Kidney (tissue), 14 donors: ENCODE results near the gene BCKDK. TPM values are rescaled to one million over a fixed set of nuclear protein-coding genes. Genes with fewer than 3 reads are reported as not detected.
"Not testable (repeated sequence)": the region's sequence is repeated elsewhere in the genome, so short reads cannot be mapped to it uniquely, and the experiment has no call there.

ENCODE experiments used
- DNase-seq, 5 donors: peaks; one replicate each; pipeline ENCODE4 v3.0.0-alpha.2; 2013 to 2020
- FAIRE-seq: peaks from 2 replicates; lab custom pipeline; 2012; peaks lifted over from hg19 to GRCh38; lab: Jason Lieb, UNC
- H3K27ac ChIP-seq, 2 donors: one replicate each; pipeline ENCODE4 v1.7.0; 2013; ENCODE audit warnings: low read depth in 2 of 2, low read length in 2 of 2, inconsistent platforms in 1 of 2
- H3K27me3 ChIP-seq: one replicate; pipeline ENCODE4 v1.7.1; 2013; ENCODE audit warnings: low read length, inconsistent platforms; ENCODE audit not compliant: control insufficient read depth, insufficient read depth
- H3K36me3 ChIP-seq, 3 donors: one replicate each; pipeline versions ENCODE4 v1.7.0 to v1.7.1; 2013; ENCODE audit warnings: low read length in 3 of 3, control low read depth in 1 of 3, inconsistent platforms in 1 of 3; ENCODE audit not compliant: insufficient read depth in 3 of 3, control insufficient read depth in 2 of 3
- H3K4me1 ChIP-seq, 3 donors: one replicate each; pipeline versions ENCODE4 v1.7.0 to v1.7.1; 2013; ENCODE audit warnings: low read length in 3 of 3, inconsistent platforms in 1 of 3, low read depth in 1 of 3; ENCODE audit not compliant: control insufficient read depth in 2 of 3, insufficient read depth in 2 of 3
- H3K4me3 ChIP-seq, 3 donors: one replicate each; pipeline versions ENCODE4 v1.7.0 to v1.8.1; 2013; ENCODE audit warnings: low read length in 3 of 3, control low read depth in 1 of 3, inconsistent platforms in 1 of 3
- H3K9ac ChIP-seq, 3 donors: one replicate each; pipeline versions ENCODE4 v1.7.0 to v1.7.1; 2013; ENCODE audit warnings: low read length in 3 of 3, control low read depth in 1 of 3, inconsistent platforms in 1 of 3
- H3K9me3 ChIP-seq, 3 donors: one replicate each; pipeline versions ENCODE4 v1.7.0 to v1.7.1; 2013; ENCODE audit warnings: low read length in 3 of 3, control low read depth in 1 of 3, inconsistent platforms in 1 of 3; ENCODE audit not compliant: control insufficient read depth in 2 of 3, insufficient read depth in 1 of 3
- intact Hi-C: fragments of 100-400 bp; cut with DNase I; formaldehyde crosslinking; loops from one replicate; pipeline ENCODE4 v1.11.1; 2022
- polyA plus RNA-seq: library from polyadenylated mRNA; stranded (reverse); fragments of 350-450 nt; fragmentation: Illumina TruSeq; extraction: RNeasy Lipid Tissue Mini Kit (QIAGEN cat#74804); gene quantifications from one replicate; pipeline ENCODE4 v1.2.3, GENCODE V29; 2014; ENCODE audit warnings: low read depth, low replicate concordance; ENCODE audit not compliant: insufficient read depth
- total RNA-seq: library from RNA; stranded (reverse); fragmentation: NEBNext Ultra II Directional; extraction: Animal tissue kit (Norgen Biotek cat#: 25700); gene quantifications from one replicate; pipeline ENCODE4 v1.2.1, GENCODE V29; 2021
- TF ChIP-seq, protein P1 (sequence below): IDR thresholded peaks from 3 replicates; pipeline ENCODE4 v1.5.1; 2012; ENCODE audit warnings: mild to moderate bottlenecking, moderate library complexity, borderline replicate concordance; ENCODE audit not compliant: insufficient read depth; ENCODE audit errors: extremely low read depth
- donor health status: control.
- donor health status: control.
- donor health status: control.
- donor health status: control.
- donor health status: control.
- donor health status: DM: yes; HTN: yes; CAD: no.
- donor health status: Normal renal cell carcinoma (clear cell type).

Gene BCKDK
- total and polyA plus RNA-seq, 2 donors from 2014 or later = 47.6 to 70.6 TPM

DNA sequence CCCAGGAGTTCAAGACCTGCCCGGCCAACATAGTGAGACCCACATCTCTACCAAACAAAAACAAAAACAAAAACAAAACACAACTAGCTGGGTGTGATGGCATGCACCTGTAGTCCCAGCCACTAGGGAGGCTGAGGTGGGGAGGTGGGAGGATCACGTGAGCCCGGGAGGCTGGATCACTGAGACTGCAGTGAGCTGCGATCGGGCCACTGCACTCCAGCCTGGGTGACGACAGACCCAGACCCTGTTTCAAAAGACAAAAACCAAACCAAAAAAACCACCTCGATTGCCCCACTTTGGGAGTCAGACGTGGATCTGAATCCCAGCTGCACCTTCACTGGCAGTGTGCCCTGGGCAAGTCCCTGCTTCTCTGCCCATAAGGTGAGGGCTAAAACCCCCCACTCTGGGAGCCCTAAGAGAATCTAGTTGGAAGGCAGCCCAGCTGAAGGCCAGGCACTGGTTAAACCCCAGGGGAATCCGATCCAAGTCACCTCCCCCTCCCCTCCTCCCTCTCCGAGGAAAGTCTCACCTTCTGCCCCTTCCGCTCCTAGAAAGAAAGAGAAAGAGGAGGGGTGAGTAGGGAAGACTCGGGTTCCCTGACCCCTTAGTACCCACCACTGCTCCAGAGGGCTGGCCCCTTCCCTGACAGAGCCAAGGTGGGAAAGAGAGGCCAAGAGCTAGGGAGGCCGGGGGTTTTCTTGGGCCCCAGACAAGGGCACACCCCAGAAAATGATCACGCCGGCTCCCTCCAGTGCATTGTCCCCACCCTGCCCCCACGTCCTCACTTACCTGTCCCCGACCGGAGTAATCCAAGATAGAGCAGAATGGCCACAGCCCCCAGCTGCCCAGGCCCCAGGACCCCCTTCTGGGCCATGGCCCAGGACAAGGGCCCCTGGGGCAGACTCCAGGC lies 26.7 kb downstream of the BCKDK start:
- TF ChIP-seq, protein P1, sequence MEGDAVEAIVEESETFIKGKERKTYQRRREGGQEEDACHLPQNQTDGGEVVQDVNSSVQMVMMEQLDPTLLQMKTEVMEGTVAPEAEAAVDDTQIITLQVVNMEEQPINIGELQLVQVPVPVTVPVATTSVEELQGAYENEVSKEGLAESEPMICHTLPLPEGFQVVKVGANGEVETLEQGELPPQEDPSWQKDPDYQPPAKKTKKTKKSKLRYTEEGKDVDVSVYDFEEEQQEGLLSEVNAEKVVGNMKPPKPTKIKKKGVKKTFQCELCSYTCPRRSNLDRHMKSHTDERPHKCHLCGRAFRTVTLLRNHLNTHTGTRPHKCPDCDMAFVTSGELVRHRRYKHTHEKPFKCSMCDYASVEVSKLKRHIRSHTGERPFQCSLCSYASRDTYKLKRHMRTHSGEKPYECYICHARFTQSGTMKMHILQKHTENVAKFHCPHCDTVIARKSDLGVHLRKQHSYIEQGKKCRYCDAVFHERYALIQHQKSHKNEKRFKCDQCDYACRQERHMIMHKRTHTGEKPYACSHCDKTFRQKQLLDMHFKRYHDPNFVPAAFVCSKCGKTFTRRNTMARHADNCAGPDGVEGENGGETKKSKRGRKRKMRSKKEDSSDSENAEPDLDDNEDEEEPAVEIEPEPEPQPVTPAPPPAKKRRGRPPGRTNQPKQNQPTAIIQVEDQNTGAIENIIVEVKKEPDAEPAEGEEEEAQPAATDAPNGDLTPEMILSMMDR = no peak
- H3K9ac ChIP-seq = peak overlapping the region; percentile 4 to 97 (median 20)
- intact Hi-C loops = no loop called here
- no peaks in the 10 kb centered on the region for H3K9me3 ChIP-seq
- peak overlapping the region; percentile 90 to 94 for H3K27ac ChIP-seq
- DNase-seq = peak in 4 of 5 donors; percentile 72 to 83 (median 82)
- H3K36me3 ChIP-seq = peaks cover 0 to 24% (median 3%) of the 10 kb centered on the region in 3 donors
- H3K4me3 ChIP-seq = peak overlapping the region; percentile 42 to 91 (median 87)
- no peak for FAIRE-seq
- H3K27me3 ChIP-seq = no peaks in the 10 kb centered on the region
- H3K4me1 ChIP-seq = peaks cover 0 to 39% (median 21%) of the 10 kb centered on the region in 3 donors

DNA sequence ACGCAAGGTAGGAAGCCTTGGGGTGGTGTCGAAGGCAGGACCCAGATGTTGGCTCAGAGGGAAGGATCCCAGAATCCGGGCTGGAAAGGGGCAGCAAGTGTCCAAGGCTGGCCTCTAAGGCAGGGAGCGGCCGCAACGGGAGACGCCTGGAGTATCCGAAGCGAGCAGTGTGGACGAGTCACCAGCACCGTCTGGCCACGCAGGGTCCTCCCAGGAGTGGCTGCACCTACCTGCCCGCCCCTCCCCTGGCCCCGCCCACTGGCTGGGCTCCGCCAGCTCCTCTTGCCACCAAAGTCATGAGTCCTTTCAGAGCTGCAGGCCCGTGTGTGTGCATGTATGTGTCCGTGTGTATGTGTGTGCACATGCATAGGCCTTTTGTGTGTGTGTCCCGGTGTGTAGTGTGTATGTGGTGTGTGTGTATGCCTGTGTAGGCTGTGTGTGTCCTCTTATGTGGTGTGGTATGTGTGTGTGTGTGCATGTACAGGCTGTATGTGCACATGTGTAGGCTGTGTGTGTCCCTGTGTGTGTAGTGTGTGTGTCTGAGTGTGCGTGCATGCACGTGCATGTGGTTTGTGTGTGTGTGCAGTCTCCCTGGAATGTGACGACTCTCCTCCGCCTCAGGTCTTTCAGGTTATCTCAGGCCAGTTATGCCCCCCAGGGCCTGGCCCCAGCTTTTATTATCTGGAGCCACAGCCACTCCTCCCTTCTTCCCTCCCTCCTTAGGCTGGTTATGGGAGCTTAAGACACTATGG lies 27.5 kb downstream of the BCKDK start, which contains the start of gene PRSS8:
Gene PRSS8, minus strand, starts transcription at position 193 of the 752 bp plus-strand sequence. CDS start 229 bp downstream, outside the sequence.
- FAIRE-seq = no peak
- TF ChIP-seq, protein P1 = no peak
- Histone ChIP-seq H3K9ac (peak within 1 kb of the TSS; percentile 4 to 97 (median 20)), H3K4me3 (peak within 1 kb of the TSS; percentile 42 to 91 (median 87)), H3K36me3 (peaks cover 0 to 20% (median 0%) of the 10 kb centered on the region in 3 donors), H3K4me1 (peaks cover 0 to 34% (median 21%) of the 10 kb centered on the region in 3 donors), H3K9me3 (no peaks in the 10 kb centered on the region), H3K27me3 (no peaks in the 10 kb centered on the region), H3K27ac (peak within 1 kb of the TSS; percentile 90 to 94)
- peak; percentile 70 to 95 (median 80) for DNase-seq
- intact Hi-C loops = no loop called here

DNA sequence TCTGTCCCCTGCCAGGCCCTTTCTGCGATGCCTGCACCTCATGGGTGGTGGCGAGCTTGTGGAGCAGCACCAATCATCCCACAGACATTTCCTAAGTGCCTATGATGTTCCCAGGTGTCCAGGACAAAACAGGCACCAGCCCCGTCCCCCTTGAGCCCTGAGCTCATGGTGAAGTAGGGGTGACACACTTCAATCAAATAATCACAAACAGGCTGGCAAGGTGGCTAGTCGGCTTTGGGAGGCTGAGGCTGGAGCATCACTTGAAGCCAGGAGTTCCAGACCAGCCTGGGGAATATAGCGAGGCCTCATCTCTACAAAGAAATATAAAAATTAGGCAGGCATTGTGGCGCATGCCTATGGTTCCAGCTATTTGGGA lies 28.1 kb downstream of the BCKDK start:
- Histone ChIP-seq H3K27me3 (no peaks in the 10 kb centered on the region), H3K4me3 (peak overlapping the region in 1 of 3 donors; percentile 87), H3K36me3 (peaks cover 0 to 19% (median 0%) of the 10 kb centered on the region in 3 donors), H3K9ac (peak overlapping the region in 1 of 3 donors; percentile 30), H3K27ac (peak overlapping the region in 1 of 2 donors; percentile 94), H3K9me3 (no peaks in the 10 kb centered on the region), H3K4me1 (peaks cover 0 to 35% (median 19%) of the 10 kb centered on the region in 3 donors)
- TF ChIP-seq, protein P1 = no peak
- intact Hi-C loops = no loop called here
- DNase-seq (no peak), FAIRE-seq (no peak)

DNA sequence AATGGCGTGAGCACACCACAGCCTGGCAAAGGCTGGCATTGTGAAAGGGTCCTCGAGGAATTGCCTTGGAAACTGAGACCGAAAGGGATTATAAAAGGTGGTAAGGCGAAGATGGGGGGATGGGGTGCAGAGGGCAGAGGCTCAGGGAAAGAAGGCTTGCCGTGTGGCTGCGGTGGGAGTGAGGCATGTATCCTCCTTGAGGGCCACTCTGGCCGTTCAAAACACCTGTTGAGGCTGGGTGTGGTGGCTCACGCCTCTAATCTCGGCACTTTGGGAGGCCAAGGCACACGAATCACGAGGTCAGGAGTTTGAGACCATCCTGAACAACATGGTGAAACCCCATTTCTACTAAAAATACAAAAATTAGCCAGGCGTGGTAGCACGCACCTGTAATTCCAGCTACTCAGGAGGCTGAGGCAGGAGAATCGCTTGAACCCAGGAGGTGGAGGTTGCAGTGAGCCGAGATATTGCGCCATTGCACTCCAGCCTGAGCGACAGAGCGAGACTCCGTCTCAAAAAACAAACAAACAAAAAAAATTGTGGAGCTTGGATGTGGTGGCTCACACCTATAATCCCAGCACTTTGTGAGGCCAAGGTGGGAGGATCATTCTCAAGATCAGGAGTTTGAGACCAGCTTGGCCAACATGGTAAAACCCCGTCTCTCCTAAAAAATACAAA lies 28.8 kb downstream of the BCKDK start:
- H3K9ac ChIP-seq, H3K27me3 ChIP-seq, H3K27ac ChIP-seq, H3K9me3 ChIP-seq, intact Hi-C loops, DNase-seq, H3K4me3 ChIP-seq, FAIRE-seq: not testable (repeated sequence)
- Histone ChIP-seq H3K36me3 (peaks cover 0 to 12% (median 0%) of the 10 kb centered on the region in 3 donors), H3K4me1 (peaks cover 0 to 33% (median 20%) of the 10 kb centered on the region in 3 donors)
